Fibroblast of mammary gland (primary cell): ENCODE measurements around the gene GALK1.
A peak's percentile ranks its signal among the peaks of the same experiment; 100 is the strongest.
"Not testable (repeated sequence)": the region's sequence is repeated elsewhere in the genome, so short reads cannot be mapped to it uniquely, and the experiment has no call there.

Experiments
- DNase-seq: peaks from one replicate; pipeline ENCODE4 v3.0.0-alpha.2; 2010; ENCODE audit warnings: low read depth
- H3K4me3 ChIP-seq: 2 replicates; pipeline ENCODE4 v1.5.1; 2011; ENCODE audit warnings: low read depth, mild to moderate bottlenecking, low read length, moderate library complexity; ENCODE audit not compliant: control insufficient read depth
- CTCF ChIP-seq: conservative IDR thresholded peaks from 2 replicates; pipeline ENCODE4 v1.5.1; 2011; ENCODE audit warnings: low read depth, low read length, inconsistent platforms; ENCODE audit not compliant: control insufficient read depth, insufficient read depth

The GALK1 gene

GRCh38 chr17:75783803-75784472 is 18.9 kb upstream of the GALK1 start:
- no peak for TF ChIP-seq CTCF
- no peak for DNase-seq
- peak overlapping the region; percentile 75 for H3K4me3 ChIP-seq

- peak; percentile 79 for TF ChIP-seq CTCF
- DNase-seq, result peak; percentile 75
- peak overlapping the region; percentile 29 for H3K4me3 ChIP-seq
Observed at GRCh38 chr17:75783069-75783783, 18.2 kb upstream of the GALK1 start.

GRCh38 chr17:75779987-75780889 is 15.2 kb upstream of the GALK1 start:
- TF ChIP-seq CTCF, result no peak
- no peak for DNase-seq
- H3K4me3 ChIP-seq, result no peak overlapping the region

- H3K4me3 ChIP-seq, result peak overlapping the region; percentile 88
- peak; percentile 100 for DNase-seq
- no peak for TF ChIP-seq CTCF
Observed at GRCh38 chr17:75779250-75779986, 14.4 kb upstream of the GALK1 start.

GRCh38 chr17:75778861-75779249 is 13.9 kb upstream of the GALK1 start:
- peak; percentile 26 for TF ChIP-seq CTCF
- H3K4me3 ChIP-seq, result peak overlapping the region; percentile 88
- DNase-seq, result no peak

- peak overlapping the region; percentile 88 for H3K4me3 ChIP-seq
- DNase-seq, result not testable (repeated sequence)
Observed at GRCh38 chr17:75778066-75778860, 13.3 kb upstream of the GALK1 start.
